ENCODE measurements around the gene PHEX. TPM values are rescaled to one million over a fixed set of nuclear protein-coding genes. Genes with fewer than 3 reads are reported as not detected.

PHEX gene
- total and polyA plus RNA-seq, 3 experiments from 2014 or later, result 0.36 to 20.8 (median 20.1) TPM

GRCh38 chrX:22193851-22194659 is 161.9 kb downstream of the PHEX start:
- H3K4me3 ChIP-seq (ENCODE audit: low read length), result no peak overlapping the region
- H3K4me3 Mint-ChIP-seq, result no peak overlapping the region
- CTCF ChIA-PET, result no interaction called here
- H3K27me3 Mint-ChIP-seq, result peaks cover 13 to 14% of the 10 kb centered on the region in 2 donors
- DNase-seq, result no peak
- H3K27ac ChIP-seq (ENCODE audit: low read depth, low read length), result no peak overlapping the region
- no peak overlapping the region for H3K27ac Mint-ChIP-seq
- no peaks in the 10 kb centered on the region for H3K4me1 ChIP-seq (ENCODE audit: insufficient read depth, low read length)
- no peaks in the 10 kb centered on the region for H3K36me3 Mint-ChIP-seq
- H3K9me3 ChIP-seq (ENCODE audit: low read length), result no peaks in the 10 kb centered on the region
- no peaks in the 10 kb centered on the region for H3K9me3 Mint-ChIP-seq
- POLR2A ChIA-PET, result no interaction called here
- peaks cover 2 to 4% (median 3%) of the 10 kb centered on the region in 3 donors for H3K4me1 Mint-ChIP-seq
- H3K27me3 ChIP-seq (ENCODE audit: insufficient read depth, low read length, poor library complexity, severe bottlenecking), result no peaks in the 10 kb centered on the region
- no peaks in the 10 kb centered on the region for H3K36me3 ChIP-seq (ENCODE audit: insufficient read depth, low read length)

GRCh38 chrX:22194660-22194945 is 162.5 kb downstream of the PHEX start:
- Mint-ChIP-seq H3K4me1 (peaks cover 2 to 4% (median 3%) of the 10 kb centered on the region in 3 donors), H3K9me3 (no peaks in the 10 kb centered on the region), H3K36me3 (no peaks in the 10 kb centered on the region), H3K4me3 (no peak overlapping the region), H3K27ac (no peak overlapping the region), H3K27me3 (peaks cover 14% of the 10 kb centered on the region in 2 donors)
- Histone ChIP-seq H3K27me3 (ENCODE audit: insufficient read depth, low read length, poor library complexity, severe bottlenecking) (no peaks in the 10 kb centered on the region), H3K4me3 (ENCODE audit: low read length) (no peak overlapping the region), H3K9me3 (ENCODE audit: low read length) (no peaks in the 10 kb centered on the region), H3K4me1 (ENCODE audit: insufficient read depth, low read length) (no peaks in the 10 kb centered on the region), H3K27ac (ENCODE audit: low read depth, low read length) (no peak overlapping the region), H3K36me3 (ENCODE audit: insufficient read depth, low read length) (no peaks in the 10 kb centered on the region)
- ChIA-PET CTCF (no interaction called here), POLR2A (no interaction called here)
- DNase-seq, result no peak

- no peaks in the 10 kb centered on the region for H3K4me1 ChIP-seq (ENCODE audit: insufficient read depth, low read length)
- Mint-ChIP-seq H3K36me3 (no peaks in the 10 kb centered on the region), H3K4me1 (peaks cover 2 to 4% (median 3%) of the 10 kb centered on the region in 3 donors), H3K9me3 (no peaks in the 10 kb centered on the region), H3K4me3 (no peak overlapping the region), H3K27ac (no peak overlapping the region), H3K27me3 (peaks cover 14% of the 10 kb centered on the region in 2 donors)
- ChIA-PET POLR2A (no interaction called here), CTCF (no interaction called here)
- H3K27me3 ChIP-seq (ENCODE audit: insufficient read depth, low read length, poor library complexity, severe bottlenecking), result no peaks in the 10 kb centered on the region
- no peaks in the 10 kb centered on the region for H3K9me3 ChIP-seq (ENCODE audit: low read length)
- no peak overlapping the region for H3K4me3 ChIP-seq (ENCODE audit: low read length)
- DNase-seq, result no peak
- no peaks in the 10 kb centered on the region for H3K36me3 ChIP-seq (ENCODE audit: insufficient read depth, low read length)
- H3K27ac ChIP-seq (ENCODE audit: low read depth, low read length), result no peak overlapping the region
Observed at GRCh38 chrX:22196149-22196548, 164.0 kb downstream of the PHEX start.

GRCh38 chrX:22202251-22202650 is 170.1 kb downstream of the PHEX start:
- Mint-ChIP-seq H3K9me3 (no peaks in the 10 kb centered on the region), H3K27me3 (peaks cover 4 to 13% of the 10 kb centered on the region in 2 donors), H3K4me3 (no peak overlapping the region), H3K27ac (no peak overlapping the region), H3K4me1 (no peaks in the 10 kb centered on the region), H3K36me3 (no peaks in the 10 kb centered on the region)
- POLR2A ChIA-PET, result no interaction called here
- H3K36me3 ChIP-seq (ENCODE audit: insufficient read depth, low read length), result no peaks in the 10 kb centered on the region
- no peak overlapping the region for H3K4me3 ChIP-seq (ENCODE audit: low read length)
- CTCF ChIA-PET, result no interaction called here
- no peaks in the 10 kb centered on the region for H3K27me3 ChIP-seq (ENCODE audit: insufficient read depth, low read length, poor library complexity, severe bottlenecking)
- no peak for DNase-seq
- no peak overlapping the region for H3K27ac ChIP-seq (ENCODE audit: low read depth, low read length)
- H3K4me1 ChIP-seq (ENCODE audit: insufficient read depth, low read length), result no peaks in the 10 kb centered on the region
- no peaks in the 10 kb centered on the region for H3K9me3 ChIP-seq (ENCODE audit: low read length)

GRCh38 chrX:22203186-22203585 is 171.1 kb downstream of the PHEX start:
- no peak for DNase-seq
- Histone ChIP-seq H3K4me3 (ENCODE audit: low read length) (no peak overlapping the region), H3K27ac (ENCODE audit: low read depth, low read length) (no peak overlapping the region), H3K9me3 (ENCODE audit: low read length) (no peaks in the 10 kb centered on the region), H3K36me3 (ENCODE audit: insufficient read depth, low read length) (no peaks in the 10 kb centered on the region), H3K27me3 (ENCODE audit: insufficient read depth, low read length, poor library complexity, severe bottlenecking) (no peaks in the 10 kb centered on the region), H3K4me1 (ENCODE audit: insufficient read depth, low read length) (no peaks in the 10 kb centered on the region)
- Mint-ChIP-seq H3K36me3 (no peaks in the 10 kb centered on the region), H3K4me1 (no peaks in the 10 kb centered on the region), H3K9me3 (no peaks in the 10 kb centered on the region), H3K27ac (no peak overlapping the region), H3K4me3 (no peak overlapping the region), H3K27me3 (peaks cover 4 to 10% of the 10 kb centered on the region in 2 donors)
- CTCF ChIA-PET, result no interaction called here
- POLR2A ChIA-PET, result no interaction called here

GRCh38 chrX:22206781-22207180 is 174.7 kb downstream of the PHEX start:
- Histone ChIP-seq H3K27ac (ENCODE audit: low read depth, low read length) (no peak overlapping the region), H3K27me3 (ENCODE audit: insufficient read depth, low read length, poor library complexity, severe bottlenecking) (no peaks in the 10 kb centered on the region), H3K9me3 (ENCODE audit: low read length) (no peaks in the 10 kb centered on the region), H3K4me3 (ENCODE audit: low read length) (no peak overlapping the region), H3K36me3 (ENCODE audit: insufficient read depth, low read length) (no peaks in the 10 kb centered on the region), H3K4me1 (ENCODE audit: insufficient read depth, low read length) (no peaks in the 10 kb centered on the region)
- Mint-ChIP-seq H3K4me3 (no peak overlapping the region), H3K36me3 (no peaks in the 10 kb centered on the region), H3K9me3 (no peaks in the 10 kb centered on the region), H3K4me1 (no peaks in the 10 kb centered on the region), H3K27ac (no peak overlapping the region), H3K27me3 (peaks cover 3 to 8% of the 10 kb centered on the region in 2 donors)
- DNase-seq, result no peak
- CTCF ChIA-PET, result interaction anchor here (0.6 kb wide), 1 partner anchor 315 kb away, joined by 3 read pairs; no protein-coding TSS in a partner anchor
- POLR2A ChIA-PET, result no interaction called here

GRCh38 chrX:22220941-22221340 is 188.8 kb downstream of the PHEX start:
- DNase-seq, result no peak
- ChIA-PET POLR2A (no interaction called here), CTCF (no interaction called here)
- no peaks in the 10 kb centered on the region for H3K36me3 ChIP-seq (ENCODE audit: insufficient read depth, low read length)
- no peak overlapping the region for H3K27ac ChIP-seq (ENCODE audit: low read depth, low read length)
- H3K4me3 ChIP-seq (ENCODE audit: low read length), result no peak overlapping the region
- H3K9me3 Mint-ChIP-seq, result no peaks in the 10 kb centered on the region
- no peak overlapping the region for H3K27ac Mint-ChIP-seq
- no peaks in the 10 kb centered on the region for H3K36me3 Mint-ChIP-seq
- H3K4me1 Mint-ChIP-seq, result no peaks in the 10 kb centered on the region
- H3K4me1 ChIP-seq (ENCODE audit: insufficient read depth, low read length), result no peaks in the 10 kb centered on the region
- H3K4me3 Mint-ChIP-seq, result no peak overlapping the region
- no peaks in the 10 kb centered on the region for H3K27me3 Mint-ChIP-seq
- H3K9me3 ChIP-seq (ENCODE audit: low read length), result no peaks in the 10 kb centered on the region
- no peaks in the 10 kb centered on the region for H3K27me3 ChIP-seq (ENCODE audit: insufficient read depth, low read length, poor library complexity, severe bottlenecking)

- ChIA-PET POLR2A (no interaction called here), CTCF (no interaction called here)
- Mint-ChIP-seq H3K4me1 (no peaks in the 10 kb centered on the region), H3K36me3 (no peaks in the 10 kb centered on the region), H3K4me3 (no peak overlapping the region), H3K27ac (no peak overlapping the region), H3K9me3 (peaks cover 0 to 7% (median 0%) of the 10 kb centered on the region in 5 donors), H3K27me3 (peaks cover 10 to 15% of the 10 kb centered on the region in 2 donors)
- Histone ChIP-seq H3K36me3 (ENCODE audit: insufficient read depth, low read length) (no peaks in the 10 kb centered on the region), H3K4me1 (ENCODE audit: insufficient read depth, low read length) (no peaks in the 10 kb centered on the region), H3K27ac (ENCODE audit: low read depth, low read length) (no peak overlapping the region), H3K4me3 (ENCODE audit: low read length) (no peak overlapping the region), H3K27me3 (ENCODE audit: insufficient read depth, low read length, poor library complexity, severe bottlenecking) (no peaks in the 10 kb centered on the region), H3K9me3 (ENCODE audit: low read length) (no peaks in the 10 kb centered on the region)
- no peak for DNase-seq
Observed at GRCh38 chrX:22234380-22234779, 202.3 kb downstream of the PHEX start.
